NCI-H187 (cell line): Measurements from ENCODE around the gene OLFM2.
"Not testable (repeated sequence)": the region's sequence is repeated elsewhere in the genome, so short reads cannot be mapped to it uniquely, and the experiment has no call there.

ENCODE experiments used
- DNase-seq, 2 experiments: peaks; one replicate each; lab custom pipeline; 2025; lab: John Stamatoyannopoulos, UW

Gene OLFM2

DNA sequence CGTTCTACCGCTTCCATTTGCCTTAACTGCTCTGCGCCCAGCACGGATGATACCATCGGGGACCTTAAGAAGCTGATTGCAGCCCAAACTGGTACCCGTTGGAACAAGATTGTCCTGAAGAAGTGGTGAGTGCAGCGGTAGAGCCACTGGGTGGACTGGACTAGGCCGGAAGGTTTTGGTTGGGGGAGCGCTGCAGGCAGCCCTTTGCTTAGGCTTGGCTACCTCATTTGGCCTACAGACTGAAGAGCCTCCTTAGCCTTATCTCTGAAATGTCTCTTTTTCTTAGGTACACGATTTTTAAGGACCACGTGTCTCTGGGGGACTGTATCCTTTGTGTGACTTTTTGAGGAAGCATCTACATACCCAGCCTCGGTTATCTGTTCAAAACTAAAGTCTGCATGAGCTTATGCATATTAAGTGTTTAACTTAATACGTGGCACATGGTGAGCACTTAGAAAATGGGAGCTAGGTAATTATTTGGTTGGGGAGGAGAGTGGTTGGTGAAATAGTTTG is 107.7 kb downstream of the OLFM2 start:
- DNase-seq: no peak

DNA sequence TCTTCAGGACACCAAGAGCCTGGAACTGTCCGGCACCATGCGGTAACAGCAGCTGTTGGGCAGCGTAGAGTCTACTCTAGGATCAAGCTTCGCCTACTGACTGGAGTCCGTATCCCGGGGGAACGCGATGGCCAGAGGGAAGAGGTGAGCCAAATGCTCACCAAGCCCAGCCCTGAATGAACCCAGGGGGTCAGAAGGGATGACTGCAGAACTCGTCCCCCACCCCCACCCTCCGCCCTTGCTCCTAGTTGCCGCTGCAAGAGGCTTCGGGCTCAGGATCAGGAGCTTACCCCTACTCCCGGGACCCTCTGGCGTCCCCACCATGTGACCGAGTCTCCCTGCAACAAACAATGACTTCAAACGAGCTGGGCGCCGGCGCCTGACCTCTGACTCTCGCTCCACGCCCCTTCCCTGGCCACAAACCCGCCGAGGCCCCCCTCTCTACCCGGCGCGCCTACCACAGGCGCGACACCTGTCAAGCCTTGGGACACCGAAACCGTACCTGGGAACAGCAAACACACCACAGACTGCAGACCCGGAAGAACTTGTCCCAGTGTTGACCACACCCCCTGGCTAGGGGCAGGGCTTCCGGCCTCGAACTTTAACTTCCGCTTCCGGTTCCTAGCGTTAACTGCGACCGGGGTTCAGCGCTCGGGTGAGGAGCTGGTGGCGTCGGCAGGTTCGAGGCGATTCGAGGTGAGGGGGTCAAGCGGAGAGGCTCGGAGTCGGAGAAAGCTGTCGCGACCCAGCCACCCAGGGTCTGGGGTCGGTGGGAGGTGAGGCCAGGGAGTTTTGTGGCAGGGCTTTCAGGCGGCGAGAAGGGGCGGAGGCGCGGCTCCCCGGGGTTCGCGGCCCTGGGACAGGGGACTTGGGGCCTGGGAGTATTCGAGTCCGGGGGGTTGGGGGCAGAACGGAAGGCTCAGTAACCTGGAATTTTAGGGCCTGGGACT is 108.8 kb downstream of the OLFM2 start, which contains the start of gene UBL5:
UBL5 (plus strand) TSS at position 630 of the 950 bp plus-strand sequence. CDS start 420 bp downstream, outside the sequence.
- DNase-seq: peak; percentile 21 to 65

DNA sequence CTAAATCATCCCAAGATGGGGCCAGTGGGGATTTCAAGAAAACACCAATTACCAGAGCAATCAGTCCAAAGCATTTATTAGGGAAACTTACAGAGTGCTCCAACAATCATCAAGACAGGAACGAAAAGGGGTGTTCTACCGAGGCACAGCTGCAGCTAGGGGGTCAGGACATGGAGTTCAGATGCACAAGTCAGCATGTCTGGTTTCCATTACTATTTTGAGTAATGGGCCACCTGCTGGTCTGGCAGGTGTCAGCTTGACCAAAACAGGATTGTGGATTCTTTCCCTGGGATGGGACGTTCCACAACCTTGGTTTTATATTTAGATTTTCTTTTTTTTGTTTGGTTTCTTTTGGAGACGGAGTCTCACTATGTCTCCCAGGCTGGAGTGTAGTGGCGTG is 112.5 kb downstream of the OLFM2 start:
- no peak for DNase-seq

DNA sequence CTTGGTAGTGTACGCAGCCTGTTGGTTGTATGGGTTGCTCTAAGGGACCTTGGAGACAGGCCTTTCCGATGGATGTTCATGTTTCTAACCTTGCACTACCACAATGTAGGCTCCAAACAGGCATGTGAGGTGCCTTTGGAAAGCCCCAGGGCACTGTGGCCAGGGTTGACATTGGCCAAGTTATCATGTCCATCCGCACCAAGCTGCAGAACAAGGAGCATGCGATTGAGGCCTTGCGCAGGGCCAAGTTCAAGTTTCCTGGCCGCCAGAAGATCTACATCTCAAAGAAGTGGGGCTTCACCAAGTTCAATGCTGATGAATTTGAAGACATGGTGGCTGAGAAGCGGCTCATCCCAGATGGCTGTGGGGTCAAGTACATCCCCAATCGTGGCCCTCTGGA is 116.3 kb downstream of the OLFM2 start:
- DNase-seq: not testable (repeated sequence)

DNA sequence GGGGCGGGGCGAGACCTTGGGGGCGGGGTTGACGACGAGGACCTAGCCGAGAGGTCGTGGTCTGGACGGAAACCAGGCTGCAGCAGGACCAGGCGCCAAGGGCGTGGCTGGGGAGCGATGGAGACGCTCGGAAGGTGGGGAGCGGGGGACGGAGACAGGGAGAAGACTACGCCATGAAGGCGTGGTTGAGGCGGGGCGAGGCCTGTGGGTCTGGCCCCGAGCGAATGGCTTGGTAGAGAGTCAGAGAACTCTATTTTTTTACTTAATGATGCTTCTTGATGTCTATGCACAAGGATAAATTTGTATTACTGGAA is 116.8 kb downstream of the OLFM2 start:
- no peak for DNase-seq

DNA sequence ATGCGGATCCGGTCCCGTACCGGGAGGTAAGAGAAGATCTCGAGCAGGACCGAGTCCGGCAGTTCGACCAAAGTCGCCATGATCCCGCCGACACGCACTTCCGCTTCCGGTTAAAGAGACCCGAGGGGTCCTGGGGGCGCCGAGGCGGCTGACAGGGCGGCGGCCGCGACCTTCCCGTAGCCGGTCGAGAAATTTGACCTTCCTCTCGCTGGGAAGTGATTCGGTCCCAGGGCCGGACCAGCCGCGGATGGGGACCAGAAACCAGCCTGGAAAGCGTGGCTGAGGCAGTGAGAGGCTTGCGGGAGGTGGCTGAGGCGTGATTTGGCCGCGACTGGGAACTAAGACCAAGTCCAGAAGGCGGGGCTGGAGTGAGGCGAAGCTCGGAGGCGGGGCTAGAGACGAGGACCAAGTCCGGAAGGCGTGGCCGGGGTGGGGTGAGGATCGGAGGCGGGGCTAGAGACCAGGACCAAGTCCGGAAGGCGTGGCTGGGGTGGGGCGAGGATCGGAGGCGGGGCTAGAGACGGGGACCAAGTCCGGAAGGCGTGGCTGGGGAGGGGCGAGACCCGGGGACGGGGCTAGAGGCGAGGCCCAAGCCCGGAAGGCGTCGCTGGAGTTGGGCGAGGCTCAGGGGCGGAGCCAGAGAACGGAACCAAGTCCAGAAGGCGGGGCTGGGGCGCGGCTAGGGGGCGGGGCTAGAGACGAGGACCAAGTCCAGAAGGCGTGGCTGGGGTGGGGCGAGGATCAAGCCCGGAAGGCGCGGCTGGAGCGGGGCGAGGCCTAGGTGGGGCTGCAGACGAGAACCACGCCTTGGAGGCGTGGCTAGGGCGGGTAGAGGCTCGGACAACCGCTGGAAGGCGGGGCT is 117.3 kb downstream of the OLFM2 start, which contains the start of gene FBXL12:
FBXL12 (minus strand) TSS at position 346 of the 862 bp plus-strand sequence; CDS start at position 80, 266 bp downstream.
- peak; percentile 97 to 99 for DNase-seq

DNA sequence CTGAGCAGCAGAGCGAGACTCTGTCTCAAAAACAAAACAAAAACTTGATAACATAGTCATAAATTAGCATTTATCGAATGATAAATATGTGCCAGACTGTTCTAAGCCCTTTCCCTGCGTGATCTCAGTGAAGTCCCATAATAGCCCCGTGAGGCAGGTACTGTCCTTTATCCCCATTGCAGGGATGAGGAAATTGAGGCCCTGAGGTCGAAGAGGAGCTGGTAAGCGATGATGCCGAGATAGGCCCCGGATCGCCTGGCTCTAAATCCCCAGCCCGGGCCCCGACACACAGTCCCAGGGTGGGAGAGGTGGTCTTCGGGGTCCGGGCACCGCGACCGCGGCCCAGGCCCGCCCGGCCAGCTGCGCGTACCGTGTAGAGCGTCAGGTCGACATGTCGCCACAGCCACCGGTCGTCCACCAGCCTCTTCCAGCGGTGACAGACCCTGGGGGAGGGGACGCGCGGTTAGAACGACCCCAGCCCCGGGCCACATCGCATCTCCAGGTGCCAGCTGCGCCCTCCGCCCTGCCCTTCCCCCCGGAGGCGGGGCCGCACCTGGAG is 118.1 kb downstream of the OLFM2 start:
- no peak for DNase-seq

DNA sequence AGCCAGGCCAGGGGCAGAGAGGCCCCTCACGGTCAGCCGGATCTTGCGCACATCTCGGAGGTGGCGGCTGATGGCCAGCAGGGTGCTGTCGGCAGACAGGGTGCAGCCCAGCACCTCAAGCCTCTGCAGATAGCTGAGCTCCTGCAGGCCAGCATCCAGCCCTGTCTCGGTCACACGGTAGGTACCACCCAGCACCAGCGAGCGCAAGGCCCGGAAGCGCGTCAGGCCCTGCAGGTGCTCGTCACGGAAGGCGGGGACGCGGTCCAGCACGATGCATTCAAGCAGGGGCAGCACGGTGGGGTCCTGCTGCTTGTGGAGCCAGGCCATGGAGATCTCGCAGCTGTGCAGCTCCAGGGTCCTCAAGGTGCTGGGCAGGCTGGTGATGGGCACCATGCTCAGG is 125.2 kb downstream of the OLFM2 start:
- DNase-seq: no peak

DNA sequence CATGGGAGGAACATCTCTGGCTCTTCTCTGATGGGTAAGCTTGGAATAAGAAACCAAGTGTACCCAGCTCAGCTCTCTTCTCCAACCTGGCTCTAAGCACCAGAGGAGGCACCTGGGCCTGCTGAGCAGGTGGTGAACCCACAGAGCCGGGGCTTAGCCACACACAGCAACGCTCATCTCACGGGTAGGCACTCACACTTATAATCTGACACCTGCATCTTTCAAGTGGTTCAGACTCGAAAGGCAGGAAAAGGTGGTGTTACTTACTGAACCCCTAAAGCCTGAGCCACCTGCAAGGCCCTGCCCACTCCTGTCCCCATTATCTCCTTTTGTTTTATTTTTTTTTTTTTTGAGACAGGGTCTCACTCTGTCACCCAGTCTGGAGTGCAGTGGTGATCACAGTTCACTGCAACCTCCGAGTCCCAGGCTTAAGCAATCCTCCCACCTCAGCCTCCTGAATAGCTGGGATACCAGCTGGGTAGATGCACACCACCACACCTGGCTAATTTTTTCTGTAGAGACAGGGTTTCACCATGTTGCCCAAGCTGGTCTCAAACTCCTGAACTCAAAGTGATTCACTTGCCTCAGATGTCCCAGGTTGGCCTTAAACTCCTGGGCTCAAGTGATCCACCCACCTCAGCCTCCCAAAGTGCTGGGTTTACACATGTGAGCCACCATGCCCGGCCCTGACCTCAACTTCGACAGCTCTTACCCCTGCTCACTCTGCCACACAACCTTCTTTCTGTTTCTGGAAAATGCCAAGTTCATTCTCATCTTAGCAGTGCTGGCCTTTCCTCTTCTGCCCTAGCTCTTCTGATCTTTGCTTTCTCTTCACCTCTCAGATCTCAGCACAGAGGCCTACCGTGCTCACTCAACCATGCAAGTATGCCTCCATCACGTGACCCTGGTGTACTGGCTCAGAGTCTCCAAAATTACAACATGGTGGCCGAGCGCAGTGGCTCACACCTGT is 127.2 kb downstream of the OLFM2 start:
- DNase-seq: no peak

DNA sequence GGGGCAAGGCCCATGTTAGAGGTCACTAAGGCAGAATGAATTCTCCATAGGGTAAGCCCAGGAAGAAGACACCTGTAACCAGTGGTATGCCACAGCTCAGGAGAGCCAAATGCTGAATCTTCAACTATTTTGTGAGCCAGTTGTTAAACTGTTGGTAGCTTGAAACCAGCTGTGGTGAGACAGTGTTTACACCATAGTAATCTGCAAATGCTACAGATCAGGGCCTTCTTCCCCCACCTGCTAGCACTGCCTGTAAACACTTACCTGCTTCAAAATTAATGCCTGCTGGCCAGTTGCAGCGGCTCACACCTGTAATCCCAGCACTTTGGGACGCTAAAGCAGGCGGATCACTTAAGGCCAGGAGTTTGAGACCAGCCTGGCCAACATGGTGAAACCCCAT is 129.5 kb downstream of the OLFM2 start:
- DNase-seq: no peak
